GM21528 (cell line): Measurements from ENCODE around the gene SMO.
"Not testable (repeated sequence)": the region's sequence is repeated elsewhere in the genome, so short reads cannot be mapped to it uniquely, and the experiment has no call there.

Source experiments
- ATAC-seq: cut with Tn5 transposase; IDR thresholded peaks from one replicate; pipeline ENCODE4 v1.9.1; 2021; ENCODE audit warnings: mild to moderate bottlenecking, moderate library complexity; ENCODE audit not compliant: unreplicated experiment, low FRiP score

SMO gene

GRCh38 chr7:129227646-129228578 lies 39.5 kb downstream of the SMO start:
- no peak for ATAC-seq

DNA sequence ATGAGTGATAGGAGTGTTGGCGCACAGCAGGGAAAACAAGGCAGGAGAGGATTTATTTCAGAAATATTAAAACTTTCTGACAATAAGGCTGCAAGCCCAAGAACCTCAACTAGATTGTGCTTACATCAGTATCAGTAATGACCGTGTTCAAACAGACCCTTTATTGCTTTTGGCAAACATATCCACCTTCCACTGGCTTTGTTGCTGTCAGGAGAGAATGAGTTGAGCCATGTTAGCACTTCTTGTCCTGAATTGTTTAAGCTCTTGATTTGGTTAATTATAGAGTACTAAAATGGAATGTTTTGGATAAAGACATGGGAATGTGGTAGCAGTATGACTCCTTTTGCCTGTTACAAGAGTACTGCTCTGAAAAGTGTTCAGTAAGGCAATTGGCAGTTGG lies 40.2 kb downstream of the SMO start:
- ATAC-seq: no peak

GRCh38 chr7:129231666-129232065 lies 43.2 kb downstream of the SMO start:
- no peak for ATAC-seq

- no peak for ATAC-seq
Measured at GRCh38 chr7:129238546-129238945, 50.1 kb downstream of the SMO start.

GRCh38 chr7:129240119-129240820 lies 51.8 kb downstream of the SMO start:
- no peak for ATAC-seq

- ATAC-seq: no peak
Measured at GRCh38 chr7:129244220-129244619, 55.8 kb downstream of the SMO start.

DNA sequence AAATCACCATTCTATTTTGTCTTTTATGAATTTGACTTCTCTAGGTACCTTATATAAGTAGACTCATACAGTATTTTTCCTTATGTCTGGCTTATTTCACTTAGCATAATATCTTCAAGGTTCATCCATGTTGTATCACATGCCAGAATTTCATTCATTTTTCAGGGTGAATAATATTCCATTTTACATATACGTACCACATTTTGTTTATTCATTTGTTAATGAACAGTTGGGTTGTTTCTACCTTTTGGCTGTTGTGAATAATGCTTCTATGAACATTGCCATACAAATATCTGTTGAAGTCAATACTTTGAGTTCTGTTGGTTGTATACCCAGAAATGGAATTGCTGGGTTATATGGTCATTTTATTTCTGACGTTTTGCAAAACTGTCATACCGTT lies 57.1 kb downstream of the SMO start:
- ATAC-seq: no peak

- no peak for ATAC-seq
Measured at GRCh38 chr7:129247087-129247486, 58.7 kb downstream of the SMO start.

DNA sequence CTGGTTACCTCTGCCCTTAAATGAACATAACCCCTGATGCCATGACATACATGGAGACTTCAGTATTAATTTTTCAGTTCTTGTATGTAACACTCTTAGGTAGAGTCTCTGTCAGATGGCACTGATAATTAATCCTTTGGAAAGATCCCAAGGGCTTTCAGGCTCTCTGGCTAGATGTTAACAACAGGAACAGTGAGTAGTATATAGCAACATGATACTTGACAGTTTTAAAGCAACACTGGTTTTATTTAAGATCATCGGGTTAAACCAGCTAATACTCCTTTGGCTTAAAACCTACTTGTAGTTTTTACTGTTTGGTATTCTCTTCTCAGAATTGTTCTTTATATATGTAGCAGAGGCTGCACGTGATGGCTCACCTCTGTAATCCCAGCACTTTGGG lies 63.7 kb downstream of the SMO start:
- no peak for ATAC-seq

DNA sequence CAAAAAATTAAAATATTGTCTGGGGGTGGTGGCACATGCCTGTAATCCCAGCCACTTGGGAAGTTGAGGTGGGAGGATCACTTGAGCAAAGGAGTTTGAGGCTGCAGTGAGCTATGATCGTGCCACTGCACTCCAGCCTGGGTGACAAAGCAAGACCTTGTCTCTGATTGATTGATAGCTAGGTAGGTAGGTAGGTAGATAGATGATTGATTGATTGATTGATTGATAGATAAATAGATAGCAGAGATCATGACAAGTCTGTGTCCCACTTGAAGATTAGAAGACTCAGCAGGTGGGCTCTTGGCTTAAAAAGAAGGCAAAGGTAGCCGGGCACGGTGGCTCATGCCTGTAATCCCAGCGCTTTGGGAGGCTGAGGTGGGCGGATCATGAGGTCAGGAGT lies 64.2 kb downstream of the SMO start:
- not testable (repeated sequence) for ATAC-seq

DNA sequence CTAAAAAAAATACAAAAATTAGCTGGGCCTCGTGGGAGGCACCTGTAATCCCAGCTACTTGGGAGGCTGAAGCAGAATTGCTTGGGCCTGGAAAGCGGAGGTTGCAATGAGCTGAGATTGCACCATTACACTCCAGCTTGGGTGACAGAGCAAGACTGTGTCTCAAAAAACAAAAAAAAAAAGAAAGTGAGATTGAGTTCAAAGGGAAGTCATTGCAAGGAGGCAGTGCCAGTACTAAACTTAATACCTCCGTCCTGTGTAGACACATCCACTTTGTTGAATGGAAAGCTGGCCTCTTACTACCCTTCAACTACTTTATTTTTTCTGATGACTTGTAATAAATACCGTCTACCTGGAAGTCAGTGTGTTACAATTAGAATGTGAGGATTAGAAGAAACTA lies 67.4 kb downstream of the SMO start:
- no peak for ATAC-seq

DNA sequence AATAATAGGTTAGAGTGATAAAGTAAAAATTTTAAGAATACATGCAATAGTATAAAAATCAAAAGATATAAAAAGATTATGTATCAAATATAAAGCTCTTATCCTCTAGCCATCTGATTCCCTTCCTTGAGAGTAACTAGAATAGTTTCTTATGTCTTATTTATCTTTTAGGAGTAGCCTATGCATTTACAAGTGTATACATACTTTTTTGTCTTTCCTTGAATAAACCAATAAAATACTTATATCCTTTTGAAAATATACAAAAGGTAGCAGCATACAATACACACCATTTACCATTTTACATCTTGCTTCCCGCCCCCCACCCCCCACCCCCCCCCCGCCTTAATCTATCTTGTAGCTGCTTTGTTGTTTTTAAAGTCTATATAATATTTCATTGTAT lies 67.8 kb downstream of the SMO start:
- no peak for ATAC-seq

DNA sequence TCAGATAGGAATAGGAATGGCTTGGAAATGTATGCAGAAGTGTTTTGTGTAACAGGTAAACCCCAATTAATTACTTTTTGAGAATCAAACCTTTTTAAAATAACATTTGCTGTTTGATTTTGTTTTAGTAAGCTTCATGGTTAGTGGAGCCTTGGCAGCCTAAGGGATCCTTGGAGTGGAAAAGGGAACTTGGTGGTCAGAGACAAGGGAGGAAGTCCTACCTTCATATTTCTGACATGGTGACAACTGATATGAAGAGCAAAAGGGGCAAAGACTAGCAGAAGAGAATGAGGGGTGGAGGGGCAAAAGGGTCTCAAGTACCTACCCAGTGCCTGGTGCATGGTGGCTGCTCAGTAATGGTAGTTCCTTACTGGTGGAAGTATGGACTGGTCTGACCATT lies 68.7 kb downstream of the SMO start:
- no peak for ATAC-seq

DNA sequence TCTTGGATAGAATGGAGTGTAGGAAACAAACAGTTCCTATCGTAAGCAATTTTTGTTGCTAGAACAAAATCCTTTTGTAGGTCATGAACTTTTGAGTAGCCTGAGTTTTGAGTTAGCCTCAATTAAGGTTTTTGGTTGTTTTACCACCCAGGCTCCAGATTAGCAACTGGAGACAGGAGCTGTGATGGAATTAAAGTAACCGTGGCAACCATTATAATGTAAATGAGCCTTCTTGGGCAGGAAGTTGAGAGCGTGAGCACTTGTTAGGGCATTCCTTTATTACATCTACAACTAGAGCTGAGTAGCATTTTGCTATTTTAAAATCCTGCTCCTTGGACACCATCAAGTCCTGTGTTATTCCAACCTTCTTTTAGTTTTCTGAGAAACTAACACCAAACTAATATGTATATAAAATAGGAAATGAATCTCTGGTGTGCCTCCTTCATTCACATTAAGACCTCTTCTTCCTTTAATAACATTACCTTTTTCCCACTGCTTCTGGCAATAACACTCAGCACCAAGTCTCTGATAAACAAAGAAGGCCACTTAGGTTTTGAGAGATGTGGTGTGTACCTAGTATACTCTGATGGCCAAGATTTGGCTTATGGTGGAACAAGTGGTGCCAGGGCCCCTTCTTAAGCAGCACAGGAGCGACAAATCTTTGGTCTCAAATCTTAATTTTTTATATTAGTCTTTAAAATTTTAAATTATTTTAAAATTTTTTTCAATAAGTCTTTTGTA lies 70.4 kb downstream of the SMO start:
- ATAC-seq: no peak

DNA sequence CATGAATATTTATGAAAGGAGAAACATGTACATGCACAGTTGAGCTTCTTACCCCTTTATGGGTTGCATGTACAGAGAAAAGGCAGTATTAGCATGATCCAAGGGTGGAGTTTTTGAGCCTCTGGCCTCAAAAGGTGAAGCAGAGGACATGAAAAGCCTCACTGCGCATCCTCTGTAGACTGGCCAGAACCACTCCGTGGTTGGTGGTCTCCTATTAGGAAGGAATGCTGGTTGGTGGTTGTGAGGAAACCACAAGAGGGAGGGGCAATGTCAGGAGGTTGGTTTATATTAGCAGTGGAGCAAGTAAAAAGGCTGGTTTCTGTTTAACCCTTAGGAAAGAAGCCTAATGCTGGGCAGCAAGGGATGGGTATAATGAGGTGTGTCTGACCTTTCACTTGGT lies 73.9 kb downstream of the SMO start:
- ATAC-seq: no peak
